ENCODE results near the gene FSTL4.

- TF ChIP-seq CTCF (conservative IDR thresholded peaks at IDR 0.05; ENCODE audit: low read depth, low read length) (no peak), CEBPB (IDR thresholded peaks at IDR 0.05; ENCODE audit: low read depth, low read length) (no peak), SMC3 (IDR thresholded peaks at IDR 0.05; ENCODE audit: low read depth, low read length) (no peak), POLR2A (IDR thresholded peaks at IDR 0.05; ENCODE audit: low read depth, low read length) (no peak), MAZ (IDR thresholded peaks at IDR 0.05; ENCODE audit: borderline replicate concordance, low read depth, low read length) (no peak), BHLHE40 (IDR thresholded peaks at IDR 0.05; ENCODE audit: low read depth, low read length) (no peak), RFX5 (IDR thresholded peaks at IDR 0.05; ENCODE audit: low read depth, low read length) (no peak), MAFK (IDR thresholded peaks at IDR 0.05; ENCODE audit: low read depth, low read length) (no peak), CHD1 (IDR thresholded peaks at IDR 0.05; ENCODE audit: low read depth, low read length) (no peak), MXI1 (IDR thresholded peaks at IDR 0.05; ENCODE audit: borderline replicate concordance, low read depth, low read length) (no peak), ELK1 (IDR thresholded peaks at IDR 0.05; ENCODE audit: borderline replicate concordance, low read depth, low read length) (no peak)
Observed at GRCh38 chr5:133391354-133392136, 220.8 kb downstream of the FSTL4 start.

All from IMR-90 (cell line).